HG02943 (cell line): ENCODE data around the gene DDI2.
"Not testable (repeated sequence)": the region's sequence is repeated elsewhere in the genome, so short reads cannot be mapped to it uniquely, and the experiment has no call there.

Source experiments
- ATAC-seq: cut with Tn5 transposase; IDR thresholded peaks from one replicate; pipeline ENCODE4 v1.9.1; 2021; ENCODE audit warnings: mild to moderate bottlenecking, low read depth, moderate library complexity; ENCODE audit not compliant: unreplicated experiment

Gene DDI2

DNA sequence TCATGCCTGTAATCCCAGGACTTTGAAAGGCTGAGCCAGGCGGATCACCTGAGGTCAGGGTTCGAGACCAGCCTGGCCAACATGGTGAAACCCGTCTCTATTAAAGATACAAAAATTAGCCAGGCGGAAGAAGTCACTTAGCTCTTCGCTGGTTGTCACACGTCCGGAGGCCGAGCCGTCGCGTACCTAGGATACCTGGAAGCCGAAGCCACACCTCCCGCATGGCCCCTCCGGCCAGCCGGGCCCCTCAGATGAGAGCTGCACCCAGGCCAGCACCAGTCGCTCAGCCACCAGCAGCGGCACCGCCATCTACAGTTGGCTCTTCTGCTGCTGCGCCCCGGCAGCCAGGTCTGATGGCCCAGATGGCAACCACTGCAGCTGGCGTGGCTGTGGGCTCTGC, 12.9 kb upstream of the DDI2 start:
- not testable (repeated sequence) for ATAC-seq

DNA sequence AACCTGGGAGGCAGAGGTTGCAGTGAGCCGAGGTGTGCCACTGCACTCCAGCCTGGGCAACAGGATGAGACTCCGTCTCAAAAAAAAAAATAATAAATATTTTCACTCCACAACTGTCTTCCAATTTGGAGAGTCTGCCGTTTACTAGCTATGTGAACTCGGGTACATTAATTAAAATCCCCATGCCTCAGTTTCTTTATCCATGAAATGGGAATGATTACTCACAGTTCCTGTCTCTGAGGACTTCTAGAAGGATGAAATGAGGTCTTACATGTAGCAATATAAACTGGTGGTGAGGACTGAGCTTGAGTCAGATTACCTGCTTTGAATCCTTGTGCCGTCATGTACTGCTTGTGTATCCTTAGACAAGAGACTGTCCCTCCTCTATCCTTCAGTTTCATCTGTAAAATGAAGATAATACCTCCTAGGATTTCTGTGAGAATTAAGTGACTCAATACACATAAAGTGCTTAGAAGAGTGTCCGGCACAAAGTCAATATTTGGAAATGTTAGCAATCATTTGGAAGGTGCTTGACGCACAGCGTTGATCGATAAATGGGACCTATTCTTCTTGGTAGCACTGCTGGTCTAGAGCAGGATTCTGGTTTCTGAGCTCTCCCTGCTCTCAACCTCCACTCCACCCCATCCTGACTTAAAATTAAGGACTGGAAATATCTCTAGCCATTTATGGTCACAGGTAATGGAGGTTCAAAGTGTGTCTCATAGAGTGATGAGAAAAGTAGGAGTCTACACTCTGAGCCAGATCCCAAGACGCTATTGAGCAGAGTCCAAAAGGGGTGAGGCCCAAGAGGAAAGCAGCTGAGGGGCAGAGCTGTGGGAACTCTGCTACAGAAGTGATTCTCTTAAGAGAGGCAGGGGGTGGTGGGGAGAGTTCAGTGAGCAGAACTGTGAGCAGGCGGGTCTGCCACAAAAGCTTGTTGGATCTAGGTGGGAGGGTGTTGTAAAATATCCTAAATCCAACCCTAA, 11.6 kb upstream of the DDI2 start:
- no peak for ATAC-seq

DNA sequence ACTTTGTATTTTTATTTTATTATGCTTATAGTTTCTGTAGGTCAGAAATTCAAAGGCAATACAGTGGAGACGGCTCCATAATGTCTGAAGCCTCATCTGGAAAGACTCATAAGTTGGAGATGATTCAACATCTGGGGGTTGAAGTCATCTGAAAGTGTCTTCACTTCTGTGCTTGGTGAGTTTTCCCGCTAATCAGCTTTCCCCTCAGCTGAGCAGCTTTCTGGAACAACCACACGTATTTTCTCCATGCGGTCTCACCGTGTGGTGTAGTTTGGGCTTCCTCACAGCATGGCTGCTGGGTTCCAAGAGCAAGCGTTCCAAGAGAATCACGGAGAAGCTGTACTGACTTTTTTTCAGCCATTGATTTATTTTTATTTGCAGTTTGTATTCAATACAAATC, 7.6 kb upstream of the DDI2 start:
- ATAC-seq = no peak

DNA sequence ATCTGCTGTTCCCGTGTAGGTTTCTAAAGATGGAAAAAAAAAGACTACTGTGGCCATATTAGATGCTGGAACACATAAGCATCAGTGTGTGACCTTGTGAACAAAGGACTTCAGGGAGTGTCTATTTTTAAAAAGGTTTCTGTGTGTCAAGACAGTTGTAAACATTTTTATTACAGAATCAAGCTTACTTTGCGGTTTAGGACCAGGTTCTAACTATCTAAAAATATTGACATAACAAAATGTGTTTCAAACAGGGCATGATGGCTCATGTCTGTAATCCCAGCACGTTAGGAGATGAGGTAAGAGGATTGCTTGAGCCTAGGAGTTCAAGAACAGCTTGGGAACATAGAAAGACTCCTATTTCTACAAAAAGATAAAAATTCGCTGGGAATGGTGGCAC, 7.1 kb upstream of the DDI2 start:
- ATAC-seq = no peak

DNA sequence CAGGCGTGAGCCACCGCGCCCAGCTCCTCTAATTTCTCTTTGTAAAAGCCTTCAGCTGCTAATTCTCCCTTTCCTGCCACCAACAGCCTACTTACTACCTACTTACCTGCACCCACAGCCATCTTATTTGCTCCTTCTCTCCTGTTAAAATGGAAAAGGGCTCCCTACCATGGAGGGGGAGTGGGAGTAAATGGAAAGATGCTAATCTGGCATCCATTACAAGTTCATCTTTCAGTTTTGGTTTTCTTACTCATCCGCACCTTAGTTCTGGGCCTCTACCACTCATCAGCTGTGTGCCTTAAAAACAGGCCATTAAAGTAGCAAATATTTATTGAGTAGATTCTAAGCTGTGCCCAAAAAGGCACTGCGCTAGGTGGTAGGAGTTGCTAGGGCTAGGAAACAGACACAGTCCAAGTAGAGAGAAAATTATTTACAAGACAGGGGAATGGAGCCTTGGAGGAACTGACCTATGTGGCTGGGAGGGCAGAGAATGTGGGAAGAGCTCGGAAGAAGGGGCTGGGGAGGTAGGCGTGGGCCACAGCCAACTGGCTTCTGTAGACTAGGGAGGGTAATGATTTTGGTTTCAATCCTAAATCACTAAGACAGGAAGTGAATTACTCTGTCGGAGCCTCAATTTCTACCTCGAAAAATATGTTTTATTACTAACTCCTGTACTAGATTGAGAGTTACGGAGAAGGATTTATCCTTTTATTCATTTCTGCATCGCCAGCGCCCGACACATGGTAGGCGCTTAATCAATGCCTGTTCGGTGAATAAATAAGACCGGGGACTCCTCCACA, 685 bp upstream of the DDI2 start:
- peak; percentile 26 for ATAC-seq

DNA sequence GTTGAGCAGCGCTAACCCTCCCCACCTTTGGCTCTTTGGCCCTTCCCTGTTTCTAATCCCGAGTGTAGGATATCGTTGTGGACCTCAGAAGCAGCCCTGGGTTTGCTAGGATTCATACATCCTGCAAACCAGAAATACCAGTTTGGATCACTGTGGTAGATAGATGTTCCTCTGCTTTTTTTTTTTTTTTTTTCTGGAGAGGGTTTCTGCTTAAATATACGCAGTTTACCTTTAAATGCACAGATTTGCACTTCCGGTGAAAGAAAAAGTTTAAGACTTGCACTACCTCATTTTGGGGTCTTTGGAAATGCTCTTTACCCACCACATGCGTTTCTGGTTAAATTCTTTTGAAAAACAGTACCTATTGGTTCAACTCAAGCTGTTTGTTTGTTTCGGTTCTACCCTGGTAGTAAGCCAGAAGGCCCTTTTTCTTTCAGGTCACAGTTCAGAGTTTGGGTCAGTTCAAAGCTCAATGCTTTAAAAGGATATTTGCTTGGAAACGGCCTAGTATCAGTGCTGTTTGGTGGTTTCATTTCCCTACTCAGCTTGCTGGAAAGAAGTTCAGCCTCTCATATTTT, 908 bp downstream of the DDI2 start:
- no peak for ATAC-seq

DNA sequence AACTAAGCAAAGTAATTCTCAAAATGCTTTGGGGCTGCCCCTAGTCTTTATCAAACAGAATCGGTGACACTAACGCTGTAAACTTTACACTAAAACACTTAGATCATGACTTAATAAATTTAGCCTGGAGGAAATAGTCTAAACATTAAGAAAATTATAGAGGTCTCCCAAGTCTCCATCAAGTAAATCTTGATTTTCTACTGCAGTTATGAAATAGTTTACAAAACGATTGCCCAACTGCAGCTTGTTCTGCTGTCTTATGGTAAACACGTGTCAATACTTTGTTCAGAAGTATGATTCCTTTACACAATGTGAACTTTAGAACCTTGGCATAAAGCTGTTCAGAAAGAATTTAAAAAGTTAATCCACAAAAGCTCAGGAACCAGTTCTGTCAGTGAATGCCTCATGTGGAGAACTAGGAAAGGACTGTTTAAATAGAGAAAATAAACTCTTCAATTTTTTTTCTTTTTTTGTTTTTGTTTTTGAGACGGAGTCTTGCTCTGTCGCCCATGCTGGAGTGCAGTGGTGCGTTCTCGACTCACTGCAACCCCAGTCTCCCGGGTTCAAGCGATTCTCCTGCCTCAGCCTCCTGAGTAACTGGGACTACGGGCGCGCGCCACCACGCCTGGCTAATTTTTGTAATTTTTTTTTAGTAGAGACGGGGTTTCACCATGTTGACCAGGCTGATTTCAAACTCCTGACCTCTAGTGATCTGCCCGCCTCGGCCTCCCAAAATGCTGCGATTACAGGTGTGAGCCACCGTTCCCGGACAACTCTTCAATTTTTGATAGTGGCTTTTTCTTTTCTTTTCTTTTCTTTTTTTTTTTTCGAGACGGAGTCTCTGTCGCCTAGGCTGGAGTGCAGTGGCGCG, 1.6 kb downstream of the DDI2 start:
- no peak for ATAC-seq

DNA sequence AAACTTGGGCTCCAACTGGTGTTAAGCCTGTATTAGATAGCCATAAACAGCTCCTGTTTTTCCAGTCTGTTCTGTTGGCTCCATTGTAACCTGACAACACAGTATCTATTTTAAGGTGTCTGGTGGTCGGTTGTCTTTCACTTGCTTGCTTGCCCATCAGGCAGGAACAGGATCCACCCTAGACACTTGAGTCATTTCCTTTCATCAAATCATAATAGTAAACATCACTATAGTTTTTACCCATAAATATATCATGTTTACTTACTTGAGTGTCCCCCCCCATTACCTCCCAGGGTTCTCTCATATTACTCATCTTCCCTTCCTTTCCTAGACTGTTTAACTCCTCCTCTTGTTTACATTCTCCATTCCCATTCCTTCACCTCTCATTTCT, 2.9 kb downstream of the DDI2 start:
- no peak for ATAC-seq

DNA sequence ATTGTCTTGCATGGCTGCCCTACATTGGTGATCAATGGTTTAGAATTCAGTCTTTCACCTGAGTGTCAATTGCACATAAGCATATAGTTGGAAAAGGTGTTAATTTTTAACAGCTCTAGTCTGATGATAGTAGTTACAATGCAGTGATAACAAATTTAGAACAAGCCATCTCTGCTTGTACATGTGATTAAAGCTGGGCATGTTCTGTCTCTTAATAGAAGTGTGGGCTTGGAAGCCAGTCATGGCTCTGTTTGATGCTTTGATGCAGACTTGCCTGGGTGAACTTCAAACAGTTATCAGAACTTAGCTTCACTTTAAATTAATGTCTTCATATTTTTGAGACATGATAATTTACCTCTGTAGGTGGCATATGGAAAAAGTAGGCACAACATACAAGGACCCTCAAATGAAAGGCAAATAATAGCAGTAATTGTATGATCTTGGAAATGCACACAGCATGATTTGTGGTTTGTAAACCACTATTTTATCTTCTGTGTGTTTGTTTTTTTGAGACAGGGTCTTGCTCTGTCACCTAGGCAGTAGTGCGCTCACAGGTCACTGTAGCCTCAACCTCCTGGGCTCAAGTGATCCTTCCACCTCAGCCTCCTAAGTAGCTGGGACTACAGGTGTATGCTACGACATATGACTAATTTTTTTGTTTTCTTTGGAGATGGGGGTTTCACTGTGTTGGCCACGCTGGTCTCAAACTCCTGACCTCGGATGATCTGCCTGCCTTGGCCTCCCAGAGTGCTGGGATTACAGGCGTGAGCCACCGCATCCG, 3.8 kb downstream of the DDI2 start:
- no peak for ATAC-seq

DNA sequence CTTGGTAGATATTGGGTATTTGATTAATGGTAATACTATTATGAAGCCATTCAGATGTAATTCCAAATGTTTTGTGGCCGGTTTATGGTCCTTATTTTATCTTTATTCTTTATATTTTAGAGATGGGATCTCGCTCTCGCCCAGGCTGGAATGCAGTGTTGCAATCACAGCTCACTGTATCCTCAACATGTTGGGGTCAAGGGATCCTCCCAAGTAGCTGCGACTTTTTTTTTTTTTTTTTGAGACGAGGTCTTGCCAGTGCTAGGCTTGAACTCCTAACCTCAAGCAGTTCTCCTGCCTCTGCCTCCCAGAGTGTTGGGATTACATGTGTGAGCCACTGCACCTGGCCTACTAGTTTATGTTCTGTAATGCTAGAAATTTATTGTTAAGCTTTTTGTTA, 4.7 kb downstream of the DDI2 start:
- no peak for ATAC-seq

DNA sequence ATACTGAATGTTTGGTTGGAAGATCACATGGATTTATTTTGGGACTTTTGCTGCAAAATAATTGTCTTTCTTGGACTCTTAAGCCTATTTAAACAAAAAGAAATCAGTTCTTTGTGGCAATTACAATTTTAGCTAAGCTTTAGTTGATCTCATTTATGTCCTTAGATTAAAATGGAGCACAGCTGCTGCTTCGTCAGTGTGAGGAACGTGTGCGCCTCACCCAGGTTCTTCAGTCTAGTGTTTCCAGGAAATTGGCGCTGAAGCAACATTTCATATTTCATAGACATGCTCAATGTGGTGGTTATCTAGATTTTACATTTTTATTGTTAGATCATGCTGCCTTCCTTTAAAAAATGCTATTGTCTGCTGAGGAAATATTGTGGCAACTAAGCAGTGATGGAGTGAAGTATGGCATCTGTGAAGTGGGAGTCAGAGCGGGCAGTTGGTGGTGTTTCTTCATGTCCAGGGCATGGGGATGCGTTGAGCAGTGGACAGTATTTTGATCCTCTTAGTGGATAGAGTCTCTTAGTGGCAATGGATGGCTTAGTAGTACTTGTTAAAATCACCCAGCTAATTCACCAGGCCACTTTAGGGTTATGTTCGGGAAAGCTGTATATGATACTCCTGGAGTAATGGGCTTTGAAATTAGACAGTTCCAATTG, 5.6 kb downstream of the DDI2 start:
- ATAC-seq = no peak

DNA sequence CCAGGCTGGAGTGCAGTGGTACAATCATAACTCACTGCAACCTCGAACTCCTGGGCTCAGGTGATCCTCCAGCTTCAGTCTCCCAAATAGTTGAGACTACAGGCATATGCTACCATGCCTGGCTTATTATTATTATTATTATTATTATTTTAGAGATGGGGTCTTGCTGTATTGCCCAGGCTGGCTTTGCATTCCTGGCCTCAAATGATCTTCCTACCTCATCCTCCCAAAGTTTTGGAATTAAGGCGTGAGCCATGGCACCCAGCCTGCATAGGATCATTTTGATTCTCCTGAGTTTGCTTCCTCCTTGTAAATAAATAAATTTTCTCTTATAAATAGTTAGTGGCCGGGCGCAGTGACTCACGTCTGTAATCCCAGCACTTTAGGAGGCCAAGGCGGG, 6.2 kb downstream of the DDI2 start:
- no peak for ATAC-seq

DNA sequence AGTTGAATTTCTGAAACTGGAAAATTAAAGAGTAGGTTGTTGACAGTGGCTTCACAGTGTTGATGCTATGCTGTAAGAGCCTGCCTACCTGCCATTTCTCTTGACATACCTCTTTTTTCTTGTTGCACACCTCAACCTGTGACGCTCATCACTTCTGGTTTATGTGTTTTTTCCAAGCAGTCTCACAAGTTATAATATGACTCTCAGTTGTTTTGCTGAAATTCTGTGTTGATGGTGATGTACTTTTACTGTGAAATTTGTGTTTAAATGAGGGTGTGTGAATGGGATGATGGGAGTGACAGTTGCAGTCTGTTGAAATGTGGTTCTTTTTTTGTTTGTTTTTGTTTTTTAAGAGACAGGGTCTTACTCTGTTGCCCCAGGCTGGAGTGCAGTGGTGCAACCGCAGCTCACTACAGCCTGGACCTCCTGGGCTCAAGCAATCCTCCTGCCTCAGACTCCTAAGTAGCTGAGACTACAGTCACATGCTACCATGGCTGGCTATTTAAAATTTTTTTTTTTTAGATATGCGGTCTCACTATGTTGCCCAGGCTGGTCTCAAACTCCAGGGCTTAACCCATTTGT, 7.0 kb downstream of the DDI2 start:
- ATAC-seq = no peak

DNA sequence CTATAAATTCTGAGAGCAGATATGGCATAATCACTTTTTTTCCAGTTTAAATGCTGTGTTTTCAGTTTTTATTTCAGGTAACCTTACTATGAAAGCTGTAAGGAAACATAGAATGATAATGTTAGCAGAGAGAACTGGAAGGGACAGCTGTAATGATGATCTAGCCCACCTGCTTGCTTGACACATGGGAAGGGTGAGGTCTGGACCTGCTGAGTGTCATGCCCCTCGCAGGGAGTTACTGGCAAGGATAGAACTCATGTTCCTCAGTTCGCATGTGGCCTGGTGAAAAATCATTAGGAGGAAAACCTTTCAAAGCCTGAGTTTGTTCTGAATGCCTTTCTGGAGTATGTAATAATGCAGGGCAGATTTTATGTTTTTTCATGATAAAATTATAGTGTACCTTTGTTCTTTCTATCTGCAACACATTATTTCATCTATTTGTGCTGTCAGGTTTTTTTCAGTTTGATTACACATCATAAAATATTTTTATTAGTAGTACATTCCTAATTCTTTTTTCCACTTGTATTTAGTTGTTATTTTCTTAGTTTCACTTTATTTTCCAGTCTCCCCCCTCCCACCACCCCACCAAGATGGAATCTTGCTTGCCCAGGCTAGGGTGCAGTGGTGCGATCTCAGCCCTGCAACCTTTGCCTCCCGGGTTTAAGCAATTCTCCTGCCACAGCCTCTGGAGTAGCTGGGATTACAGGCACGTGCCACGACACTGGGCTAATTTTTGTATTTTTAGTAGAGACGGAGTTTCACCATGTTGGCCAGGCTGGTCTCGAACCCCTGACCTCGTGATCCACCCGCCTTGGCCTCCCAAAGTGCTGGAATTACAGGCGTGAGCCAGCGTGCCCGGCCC, 8.0 kb downstream of the DDI2 start:
- ATAC-seq = no peak

DNA sequence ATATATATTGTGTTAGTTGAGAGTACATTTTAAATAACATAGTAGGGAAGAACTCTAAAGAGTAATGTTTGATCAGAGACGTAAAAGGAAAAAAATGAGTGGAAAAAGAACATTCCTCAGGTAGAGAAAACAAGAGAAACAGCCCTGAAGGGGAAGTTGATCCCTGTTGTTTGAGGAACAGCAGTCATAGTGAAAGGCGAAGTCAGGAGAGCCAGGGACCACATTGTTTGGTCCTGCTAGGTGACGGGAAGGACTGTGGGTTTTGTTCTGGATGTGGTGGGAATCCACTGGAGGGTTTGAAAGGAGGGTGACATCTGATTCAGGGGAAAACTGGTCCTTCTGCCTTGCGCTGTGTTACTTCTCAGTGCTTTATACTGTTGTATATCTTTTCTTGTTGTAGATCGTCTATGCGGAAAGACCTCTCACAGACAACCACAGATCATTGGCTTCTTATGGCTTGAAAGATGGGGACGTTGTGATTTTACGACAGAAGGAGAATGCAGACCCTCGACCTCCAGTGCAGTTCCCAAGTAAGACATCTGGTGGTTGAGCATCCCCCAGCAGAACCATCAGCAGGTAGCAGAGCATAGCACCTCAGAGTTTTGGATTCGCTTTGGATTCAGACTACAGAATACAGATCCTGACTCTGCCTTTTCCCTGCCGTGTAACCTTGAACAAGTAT, 9.2 kb downstream of the DDI2 start:
- no peak for ATAC-seq

DNA sequence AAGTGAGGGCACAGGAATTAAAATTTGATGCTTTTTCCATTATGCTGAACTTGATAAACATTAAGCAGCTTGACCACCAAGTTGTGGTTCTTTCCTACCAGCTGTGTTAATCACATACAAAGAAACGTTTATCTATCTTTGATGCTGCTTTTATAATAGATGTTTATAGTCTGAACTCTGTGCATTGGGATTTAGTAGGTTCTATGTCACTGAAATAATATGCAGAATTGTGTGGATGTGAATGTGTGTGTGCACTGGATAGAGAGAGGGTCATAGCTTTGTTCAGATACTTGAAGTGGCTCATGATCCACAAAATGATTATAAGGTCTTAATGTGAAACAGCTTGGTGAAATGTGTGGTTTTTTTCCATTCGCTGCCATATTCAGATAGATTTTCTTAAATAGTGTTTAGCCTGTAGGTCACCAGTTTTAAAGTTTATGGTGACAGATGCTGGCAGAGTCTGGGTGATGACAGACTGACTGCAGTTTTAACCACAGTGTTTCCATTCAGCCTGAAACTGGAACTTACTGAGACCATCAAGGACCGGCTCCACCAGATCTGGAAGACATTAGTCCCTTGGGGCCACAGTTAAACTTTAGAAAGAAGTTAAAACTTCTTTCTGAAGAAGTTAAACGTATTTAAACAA, 10.2 kb downstream of the DDI2 start:
- peak; percentile 60 for ATAC-seq

DNA sequence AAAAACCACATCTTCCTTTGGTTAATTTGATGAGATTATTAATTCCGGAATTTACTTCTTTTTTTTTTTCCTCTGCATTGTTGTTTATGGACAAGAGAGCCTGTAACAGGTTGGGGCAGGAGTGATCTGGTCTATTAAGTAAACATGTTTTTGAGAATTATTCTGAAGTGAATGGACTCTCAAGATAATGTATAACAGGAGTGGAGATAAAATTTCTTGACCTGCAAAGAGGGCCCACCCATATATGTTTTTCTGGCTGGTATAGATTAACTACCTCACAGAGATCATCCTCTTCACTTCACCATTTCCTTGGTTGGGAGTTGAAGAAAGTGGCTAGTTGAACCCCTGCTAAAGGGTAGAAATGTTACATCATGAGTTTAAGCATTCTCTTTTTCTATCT, 10.7 kb downstream of the DDI2 start:
- ATAC-seq = peak; percentile 23
